Measurements from ENCODE around the gene MYO7A.

MYO7A gene

GRCh38 chr11:77167791-77168190, 39.7 kb downstream of the MYO7A start:
- no peak for DNase-seq (ENCODE audit: low read depth)

GRCh38 chr11:77170107-77170506, 42.1 kb downstream of the MYO7A start:
- DNase-seq (ENCODE audit: low read depth) = no peak

GRCh38 chr11:77171254-77171653, 43.2 kb downstream of the MYO7A start:
- no peak for DNase-seq (ENCODE audit: low read depth)

DNA sequence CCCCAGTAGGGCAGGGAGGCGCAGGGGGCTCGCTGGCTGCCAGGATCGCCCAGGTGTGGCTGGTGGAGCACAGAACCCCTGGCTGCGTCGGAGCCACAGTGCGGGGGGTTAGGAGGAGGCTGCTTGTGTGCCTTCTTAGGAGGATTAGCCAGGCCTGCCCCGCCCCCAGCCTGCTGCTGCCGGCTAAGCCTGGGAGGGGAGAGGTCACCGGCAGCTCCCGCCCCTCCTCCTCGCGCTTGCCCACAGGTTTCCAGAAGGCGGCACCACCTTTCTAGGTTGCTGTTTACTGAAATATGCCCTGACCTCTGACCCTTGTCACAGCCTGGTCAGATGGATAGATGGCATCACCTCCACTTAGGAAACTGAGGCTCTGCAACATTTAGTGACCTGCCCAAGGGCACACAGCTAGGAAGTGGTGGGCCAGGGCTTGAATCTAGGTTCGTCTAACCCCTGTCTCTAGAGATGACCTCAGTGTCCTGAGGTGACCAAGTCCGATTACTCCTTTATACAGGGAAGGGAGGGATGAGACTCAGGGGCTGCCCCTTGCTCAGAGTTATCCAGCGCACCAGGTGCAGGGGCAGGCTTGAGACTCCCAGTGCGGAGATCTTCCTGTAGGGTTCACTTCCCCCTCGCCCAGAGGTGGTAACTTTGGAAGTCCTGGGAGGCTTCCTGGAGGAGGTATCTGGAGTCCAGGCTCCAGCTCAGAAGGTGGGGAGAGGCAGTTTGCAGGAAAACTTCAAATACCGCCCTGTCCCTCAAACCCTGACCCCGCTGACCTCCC, 44.0 kb downstream of the MYO7A start:
- DNase-seq (ENCODE audit: low read depth) = no peak

GRCh38 chr11:77172666-77172982, 44.6 kb downstream of the MYO7A start:
- no peak for DNase-seq (ENCODE audit: low read depth)

DNA sequence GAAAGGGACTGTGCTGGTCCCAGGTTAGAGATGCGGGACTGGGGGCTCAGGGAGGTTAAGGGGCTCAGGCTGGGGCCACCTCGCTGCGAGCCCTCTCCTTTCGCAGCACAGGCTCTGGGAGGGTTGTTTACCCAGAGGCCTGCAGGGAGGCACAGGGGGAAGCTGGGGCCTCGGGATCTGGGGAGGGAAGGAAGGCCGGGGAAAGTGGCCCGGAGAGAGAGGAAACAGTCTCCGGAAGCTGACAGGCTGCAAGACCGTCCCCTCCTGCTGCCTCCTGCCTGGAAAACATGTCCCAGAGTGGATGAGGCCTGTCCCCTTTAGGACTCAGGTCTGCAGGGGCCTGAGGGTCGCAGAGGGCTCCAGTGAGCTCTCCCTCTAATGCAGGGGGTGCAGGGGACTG, 45.4 kb downstream of the MYO7A start:
- DNase-seq (ENCODE audit: low read depth) = no peak

GRCh38 chr11:77174559-77174958, 46.5 kb downstream of the MYO7A start:
- no peak for DNase-seq (ENCODE audit: low read depth)

GRCh38 chr11:77175021-77175842, 47.2 kb downstream of the MYO7A start:
- DNase-seq (ENCODE audit: low read depth) = no peak

DNA sequence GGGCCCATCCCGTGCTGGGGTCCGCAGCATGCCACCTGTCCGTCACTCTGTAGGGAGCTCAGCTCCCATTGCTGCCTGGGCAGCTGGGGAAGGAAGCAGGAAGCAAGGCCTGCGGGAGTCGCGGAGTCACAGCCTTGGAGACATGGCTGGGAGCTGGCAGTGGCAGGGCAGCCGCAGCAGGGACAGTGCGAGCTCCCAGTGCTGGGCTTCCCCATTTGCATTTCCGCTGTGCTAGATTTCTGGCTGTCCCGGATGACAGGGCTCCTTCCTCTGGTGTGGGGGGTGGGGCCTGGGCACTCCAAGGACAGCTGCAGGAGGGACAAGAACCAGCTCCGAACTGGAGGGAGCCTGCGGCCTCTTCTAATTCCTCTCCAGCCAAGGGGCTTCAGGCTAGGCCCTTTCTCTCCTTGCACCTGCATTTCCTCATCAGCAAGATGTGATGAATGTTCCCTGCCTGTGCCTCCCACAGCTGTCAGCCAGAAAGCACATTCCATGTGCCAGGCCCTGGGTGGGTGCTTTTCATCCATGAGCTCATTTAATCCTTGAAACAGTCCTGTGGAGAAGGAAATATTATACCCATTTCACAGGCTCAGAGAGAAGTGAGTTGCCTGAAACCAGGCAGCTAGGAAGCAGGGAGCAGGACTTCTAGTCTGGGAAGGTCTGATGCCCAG, 48.0 kb downstream of the MYO7A start:
- no peak for DNase-seq (ENCODE audit: low read depth)

- no peak for DNase-seq (ENCODE audit: low read depth)
Measured at GRCh38 chr11:77176996-77177395, 49.0 kb downstream of the MYO7A start.

DNA sequence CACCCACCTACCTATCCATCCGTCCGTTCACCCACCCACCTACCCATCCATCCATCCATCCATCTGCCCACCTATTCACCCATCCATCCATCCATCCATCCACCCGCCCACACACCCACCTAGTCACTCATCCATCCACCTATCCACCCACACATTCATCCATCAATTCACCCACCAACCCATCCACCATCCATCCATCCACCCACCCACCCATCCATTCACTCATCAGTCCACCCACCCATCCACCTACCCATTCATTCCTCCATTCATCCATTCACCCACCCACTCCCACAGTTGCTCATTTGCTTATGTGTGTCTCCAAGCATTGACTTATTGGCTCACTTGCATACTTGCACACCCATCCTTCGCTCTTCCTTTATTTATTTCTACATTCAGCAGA, 50.1 kb downstream of the MYO7A start:
- DNase-seq (ENCODE audit: low read depth) = no peak

- DNase-seq (ENCODE audit: low read depth) = no peak
Measured at GRCh38 chr11:77179048-77179447, 51.0 kb downstream of the MYO7A start.

- no peak for DNase-seq (ENCODE audit: low read depth)
Measured at GRCh38 chr11:77179681-77180080, 51.6 kb downstream of the MYO7A start.

- DNase-seq (ENCODE audit: low read depth) = no peak
Measured at GRCh38 chr11:77180346-77180745, 52.3 kb downstream of the MYO7A start.

DNA sequence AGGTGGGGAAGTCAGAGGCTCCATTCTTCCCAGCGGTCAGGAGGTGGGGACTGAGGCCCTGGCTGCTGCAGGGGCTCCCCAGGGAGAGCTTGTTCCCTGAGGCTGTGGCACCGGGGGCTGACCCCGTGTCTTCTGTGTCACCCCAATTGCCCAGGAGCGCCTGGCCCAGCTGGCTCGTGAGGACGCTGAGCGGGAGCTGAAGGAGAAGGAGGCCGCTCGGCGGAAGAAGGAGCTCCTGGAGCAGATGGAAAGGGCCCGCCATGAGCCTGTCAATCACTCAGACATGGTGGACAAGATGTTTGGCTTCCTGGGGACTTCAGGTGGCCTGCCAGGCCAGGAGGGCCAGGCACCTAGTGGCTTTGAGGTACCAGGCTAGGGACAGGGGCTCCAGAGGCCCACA, 53.2 kb downstream of the MYO7A start:
- DNase-seq (ENCODE audit: low read depth) = no peak

DNA sequence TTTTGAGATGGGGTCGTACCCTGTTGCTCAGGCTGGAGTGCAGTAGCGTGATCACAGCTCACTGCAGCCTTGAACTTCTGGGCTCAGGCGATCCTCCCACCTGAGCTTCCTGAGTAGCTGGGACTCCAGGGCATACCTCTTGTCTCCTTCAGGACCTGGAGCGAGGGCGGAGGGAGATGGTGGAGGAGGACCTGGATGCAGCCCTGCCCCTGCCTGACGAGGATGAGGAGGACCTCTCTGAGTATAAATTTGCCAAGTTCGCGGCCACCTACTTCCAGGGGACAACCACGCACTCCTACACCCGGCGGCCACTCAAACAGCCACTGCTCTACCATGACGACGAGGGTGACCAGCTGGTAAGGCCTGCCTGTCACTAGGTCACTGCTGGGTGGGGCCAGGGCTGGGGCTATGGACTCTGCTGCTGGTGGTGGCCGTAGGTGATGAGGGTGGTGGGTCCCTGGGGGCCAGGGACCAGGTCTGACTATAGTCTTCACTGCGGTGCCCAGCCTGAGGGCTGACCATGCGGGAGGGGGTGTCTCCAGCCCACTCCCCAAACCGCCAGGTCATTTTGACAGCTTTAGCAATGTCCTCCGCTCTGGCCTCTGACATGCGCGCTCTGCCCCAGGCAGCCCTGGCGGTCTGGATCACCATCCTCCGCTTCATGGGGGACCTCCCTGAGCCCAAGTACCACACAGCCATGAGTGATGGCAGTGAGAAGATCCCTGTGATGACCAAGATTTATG, 53.9 kb downstream of the MYO7A start:
- no peak for DNase-seq (ENCODE audit: low read depth)

DNA sequence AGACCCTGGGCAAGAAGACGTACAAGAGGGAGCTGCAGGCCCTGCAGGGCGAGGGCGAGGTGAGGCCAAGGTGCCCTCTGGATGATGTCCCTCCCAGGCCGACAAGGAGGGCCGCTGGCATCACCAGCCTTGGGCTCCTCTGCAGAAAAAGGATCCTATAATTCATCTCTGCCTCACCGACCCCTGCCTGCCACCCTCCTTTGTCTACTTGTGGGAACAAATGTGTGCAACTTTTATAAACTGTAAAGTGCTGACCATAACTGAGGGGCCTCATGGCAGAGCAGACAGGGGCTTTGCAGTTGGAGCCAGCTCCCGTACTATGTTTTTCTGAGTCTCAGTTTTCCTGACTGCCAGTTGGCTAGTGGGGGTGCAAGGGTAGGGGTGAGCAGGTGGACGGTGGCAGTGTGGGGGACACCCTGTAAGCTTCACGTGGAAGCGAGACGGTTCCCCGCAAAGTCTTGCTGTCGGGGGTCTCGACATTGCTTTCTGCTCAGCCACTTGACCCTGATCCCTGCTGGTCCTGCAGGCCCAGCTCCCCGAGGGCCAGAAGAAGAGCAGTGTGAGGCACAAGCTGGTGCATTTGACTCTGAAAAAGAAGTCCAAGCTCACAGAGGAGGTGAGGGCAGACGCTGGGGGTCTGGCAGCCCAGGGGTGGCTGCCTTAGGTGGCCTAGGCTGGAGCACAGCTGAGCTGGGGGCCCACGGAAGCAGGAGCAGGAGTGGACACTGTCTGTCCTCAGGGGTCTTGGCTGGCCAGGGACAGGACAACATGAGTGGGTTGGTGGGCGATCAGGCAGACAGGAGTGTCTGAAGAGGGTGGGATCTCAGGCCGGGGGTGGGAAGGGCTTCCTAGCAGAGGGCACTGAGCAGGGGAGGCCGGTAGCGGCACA, 54.7 kb downstream of the MYO7A start:
- no peak for DNase-seq (ENCODE audit: low read depth)

- DNase-seq (ENCODE audit: low read depth) = no peak
Measured at GRCh38 chr11:77183431-77183984, 55.5 kb downstream of the MYO7A start.

DNA sequence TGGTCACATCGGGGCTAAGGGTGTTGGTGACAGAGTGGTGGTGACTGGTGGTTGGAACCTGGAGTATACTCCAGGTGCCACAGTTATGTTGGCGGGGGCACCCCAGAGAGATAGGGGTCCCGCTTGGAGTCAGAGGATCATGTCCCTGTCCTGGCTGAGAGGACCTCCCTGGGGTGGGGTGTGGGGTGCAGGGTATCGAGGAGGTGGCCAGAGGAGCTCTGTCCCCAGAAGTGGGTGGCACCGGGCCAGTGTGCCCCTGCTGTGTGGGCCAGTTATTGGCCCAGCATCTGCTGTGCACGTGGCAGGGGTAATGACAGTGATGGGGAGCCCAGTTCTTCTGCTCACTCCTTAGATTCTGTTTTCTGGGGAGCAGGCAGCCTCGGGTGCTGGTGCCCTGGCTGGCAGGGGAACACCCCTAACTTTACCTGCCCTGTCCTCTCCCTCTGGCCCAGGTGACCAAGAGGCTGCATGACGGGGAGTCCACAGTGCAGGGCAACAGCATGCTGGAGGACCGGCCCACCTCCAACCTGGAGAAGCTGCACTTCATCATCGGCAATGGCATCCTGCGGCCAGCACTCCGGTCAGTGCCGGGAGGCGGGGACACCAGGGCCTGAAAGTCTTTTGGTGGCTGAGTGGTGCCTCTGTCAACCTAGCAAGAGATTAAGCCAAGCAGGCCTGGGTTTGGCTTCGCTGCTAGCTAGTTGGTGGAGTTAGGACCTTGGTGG, 56.3 kb downstream of the MYO7A start:
- no peak for DNase-seq (ENCODE audit: low read depth)

GRCh38 chr11:77186302-77186701, 58.3 kb downstream of the MYO7A start:
- DNase-seq (ENCODE audit: low read depth) = no peak

All from stimulated activated CD8-positive, alpha-beta memory T cell treated with anti-CD3 and anti-CD28 coated beads, Interleukin-7, amount 100 ng/mL, for 24 hours (primary cell).